Measurements from ENCODE around the gene GAL3ST2. TPM values are rescaled to one million over a fixed set of nuclear protein-coding genes. Genes with fewer than 3 reads are reported as not detected.

Gene GAL3ST2
- total RNA-seq, 1 donor from 2014 or later: not detected

DNA sequence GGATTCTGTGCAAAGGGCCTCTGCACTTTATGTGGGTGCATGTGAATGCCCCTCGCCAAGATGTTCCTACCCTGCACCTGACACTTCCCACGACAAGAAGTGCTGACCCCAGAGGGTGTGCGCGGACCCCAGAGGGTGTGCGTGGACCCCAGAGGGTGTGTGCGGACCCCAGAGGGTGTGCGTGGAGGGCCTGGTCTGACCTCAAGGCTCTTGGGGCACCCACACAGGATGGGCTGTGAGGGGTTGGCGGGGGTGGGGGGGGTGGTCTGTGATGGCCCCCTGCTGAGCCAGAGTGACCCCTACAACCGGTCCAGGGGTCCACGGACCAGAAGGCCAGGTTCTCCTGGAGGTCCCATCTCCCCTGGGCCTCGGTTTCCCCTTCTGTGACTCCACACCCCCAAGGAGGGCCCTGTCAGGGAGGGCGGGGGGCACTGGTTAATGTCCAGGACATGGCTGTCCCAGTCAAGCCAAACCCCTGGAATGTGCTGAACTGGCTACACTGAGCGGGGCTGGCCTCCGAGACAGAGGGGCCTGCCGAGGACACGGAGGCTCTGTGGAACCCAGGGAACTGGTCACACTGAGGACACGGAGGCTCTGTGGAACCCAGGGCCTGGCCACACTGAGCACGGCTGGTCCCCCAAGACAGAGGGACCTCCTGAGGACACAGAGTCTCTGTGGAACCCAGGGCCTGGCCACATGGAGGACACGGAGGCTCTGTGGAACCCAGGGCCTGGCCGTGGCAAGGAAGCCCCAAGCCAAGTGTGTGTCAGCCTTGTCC, 35.5 kb downstream of the GAL3ST2 start:
- Histone ChIP-seq H3K36me3 (ENCODE audit: control insufficient read depth in 3 of 3, insufficient read depth in 3 of 3, low read length in 3 of 3) (no peaks in the 10 kb centered on the region), H3K27me3 (ENCODE audit: control insufficient read depth in 3 of 3, insufficient read depth in 3 of 3, low read length in 3 of 3) (peaks cover 0 to 3% (median 0%) of the 10 kb centered on the region in 3 donors), H3K4me1 (ENCODE audit: control insufficient read depth in 3 of 3, insufficient read depth in 3 of 3, low read length in 3 of 3) (peaks cover 17 to 40% (median 24%) of the 10 kb centered on the region in 3 donors), H3K4me3 (ENCODE audit: low read length in 3 of 3) (no peak overlapping the region), H3K9ac (ENCODE audit: low read depth in 1 of 3, low read length in 3 of 3) (peak overlapping the region in 1 of 3 donors; percentile 40), H3K27ac (ENCODE audit: low read depth, low read length) (no peak overlapping the region), H3K9me3 (ENCODE audit: control insufficient read depth in 3 of 3, low read length in 3 of 3) (no peaks in the 10 kb centered on the region)

DNA sequence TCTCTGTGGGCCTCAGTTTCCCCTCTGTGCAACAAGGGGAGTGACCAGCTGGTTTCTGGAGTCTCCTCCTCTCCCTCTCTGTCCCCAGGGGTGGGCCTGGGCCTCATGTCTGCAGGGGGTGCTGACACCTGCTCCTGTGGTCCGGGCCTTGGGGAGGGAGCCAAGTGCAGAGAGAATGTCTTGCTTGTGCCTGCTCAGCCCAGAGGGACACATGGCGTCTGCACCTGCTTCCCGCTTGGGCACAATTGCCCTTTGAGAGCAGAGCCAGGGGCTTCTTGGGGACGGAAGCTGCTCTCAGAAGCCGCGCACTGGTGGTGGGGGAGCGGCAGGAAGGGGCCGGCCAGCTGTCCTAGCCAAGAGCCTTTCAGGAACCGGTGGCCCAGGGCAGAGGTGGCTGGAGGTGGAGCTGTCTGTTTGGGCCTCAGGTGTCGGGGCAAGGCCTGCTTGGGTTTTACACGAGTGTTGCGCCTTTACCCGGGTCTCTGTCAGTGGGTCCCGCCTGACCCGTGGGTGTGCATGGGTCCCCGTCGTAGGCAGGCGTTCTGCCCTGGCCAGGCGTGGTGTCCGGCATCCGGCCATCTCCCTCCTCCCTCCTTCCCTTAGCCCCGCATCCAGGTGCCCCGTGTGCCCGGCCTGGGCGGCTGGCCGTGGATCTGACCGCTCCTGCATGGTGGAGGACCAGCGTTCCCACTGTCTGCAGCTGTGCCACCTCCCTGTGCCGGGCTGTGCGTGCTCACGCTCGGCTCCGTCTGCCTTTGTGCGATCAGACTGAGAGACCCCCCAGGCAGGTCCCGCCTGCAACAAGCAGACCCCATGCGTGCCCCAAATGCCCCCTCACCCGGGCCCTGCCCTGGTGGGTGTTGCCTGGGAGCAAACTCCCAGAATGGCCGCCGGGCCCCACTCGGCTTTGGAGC, 36.4 kb downstream of the GAL3ST2 start:
- H3K36me3 ChIP-seq (ENCODE audit: control insufficient read depth in 3 of 3, insufficient read depth in 3 of 3, low read length in 3 of 3): no peaks in the 10 kb centered on the region
- no peak overlapping the region for H3K9ac ChIP-seq (ENCODE audit: low read depth in 1 of 3, low read length in 3 of 3)
- H3K4me3 ChIP-seq (ENCODE audit: low read length in 3 of 3): no peak overlapping the region
- no peak overlapping the region for H3K27ac ChIP-seq (ENCODE audit: low read depth, low read length)
- no peaks in the 10 kb centered on the region for H3K9me3 ChIP-seq (ENCODE audit: control insufficient read depth in 3 of 3, low read length in 3 of 3)
- H3K4me1 ChIP-seq (ENCODE audit: control insufficient read depth in 3 of 3, insufficient read depth in 3 of 3, low read length in 3 of 3): peaks cover 17 to 40% (median 24%) of the 10 kb centered on the region in 3 donors
- peaks cover 0 to 3% (median 0%) of the 10 kb centered on the region in 3 donors for H3K27me3 ChIP-seq (ENCODE audit: control insufficient read depth in 3 of 3, insufficient read depth in 3 of 3, low read length in 3 of 3)

DNA sequence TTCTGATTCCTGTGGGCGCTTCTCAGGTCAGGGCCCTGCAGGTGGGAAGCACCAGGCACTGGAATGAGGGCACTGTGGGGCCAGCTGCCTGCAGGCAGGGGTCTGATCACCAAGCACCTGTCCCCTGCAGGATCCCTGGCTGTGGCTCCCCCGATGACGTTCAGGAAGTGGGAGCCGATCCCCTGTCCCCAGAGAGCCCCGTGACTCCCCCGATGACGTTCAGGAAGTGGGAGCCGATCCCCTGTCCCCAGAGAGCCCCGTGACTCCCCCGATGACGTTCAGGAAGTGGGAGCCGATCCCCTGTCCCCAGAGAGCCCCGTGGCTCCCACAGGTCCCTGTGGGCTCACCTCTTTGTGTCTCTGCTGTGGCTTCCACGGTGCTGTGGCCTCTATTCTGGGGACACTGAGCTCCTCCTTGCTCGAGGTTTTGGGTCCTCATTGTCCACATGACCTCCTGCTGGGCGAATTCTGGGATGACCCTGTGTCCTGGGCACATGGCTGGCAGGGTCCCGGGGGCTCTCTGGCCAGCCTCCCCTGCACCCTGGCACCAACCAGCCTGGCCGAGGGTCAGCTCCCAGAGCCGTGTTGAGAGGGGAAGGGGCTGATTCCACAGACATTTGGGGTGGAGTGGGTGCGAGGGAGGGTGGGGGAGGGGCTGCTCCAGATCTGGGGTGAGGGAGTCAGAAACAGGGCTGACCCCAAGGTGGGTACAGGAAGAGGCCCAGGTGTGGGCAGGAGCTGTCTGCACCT, 37.2 kb downstream of the GAL3ST2 start:
- peaks cover 11 to 33% (median 23%) of the 10 kb centered on the region in 3 donors for H3K4me1 ChIP-seq (ENCODE audit: control insufficient read depth in 3 of 3, insufficient read depth in 3 of 3, low read length in 3 of 3)
- H3K4me3 ChIP-seq (ENCODE audit: low read length in 3 of 3): no peak overlapping the region
- no peaks in the 10 kb centered on the region for H3K36me3 ChIP-seq (ENCODE audit: control insufficient read depth in 3 of 3, insufficient read depth in 3 of 3, low read length in 3 of 3)
- H3K27me3 ChIP-seq (ENCODE audit: control insufficient read depth in 3 of 3, insufficient read depth in 3 of 3, low read length in 3 of 3): peaks cover 0 to 3% (median 1%) of the 10 kb centered on the region in 3 donors
- H3K27ac ChIP-seq (ENCODE audit: low read depth, low read length): no peak overlapping the region
- no peak overlapping the region for H3K9ac ChIP-seq (ENCODE audit: low read depth in 1 of 3, low read length in 3 of 3)
- no peaks in the 10 kb centered on the region for H3K9me3 ChIP-seq (ENCODE audit: control insufficient read depth in 3 of 3, low read length in 3 of 3)

DNA sequence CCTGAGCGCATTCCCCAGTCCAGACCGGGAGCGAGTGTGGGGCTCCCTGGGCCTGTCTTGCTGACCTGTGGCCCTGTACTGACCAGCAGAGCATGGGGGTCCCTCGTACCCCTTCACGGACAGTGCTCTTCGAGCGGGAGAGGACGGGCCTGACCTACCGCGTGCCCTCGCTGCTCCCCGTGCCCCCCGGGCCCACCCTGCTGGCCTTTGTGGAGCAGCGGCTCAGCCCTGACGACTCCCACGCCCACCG, 37.7 kb downstream of the GAL3ST2 start:
- Histone ChIP-seq H3K9me3 (ENCODE audit: control insufficient read depth in 3 of 3, low read length in 3 of 3) (no peaks in the 10 kb centered on the region), H3K27me3 (ENCODE audit: control insufficient read depth in 3 of 3, insufficient read depth in 3 of 3, low read length in 3 of 3) (peaks cover 0 to 2% (median 2%) of the 10 kb centered on the region in 3 donors), H3K36me3 (ENCODE audit: control insufficient read depth in 3 of 3, insufficient read depth in 3 of 3, low read length in 3 of 3) (no peaks in the 10 kb centered on the region), H3K9ac (ENCODE audit: low read depth in 1 of 3, low read length in 3 of 3) (no peak overlapping the region), H3K27ac (ENCODE audit: low read depth, low read length) (no peak overlapping the region), H3K4me1 (ENCODE audit: control insufficient read depth in 3 of 3, insufficient read depth in 3 of 3, low read length in 3 of 3) (peaks cover 9 to 28% (median 20%) of the 10 kb centered on the region in 3 donors), H3K4me3 (ENCODE audit: low read length in 3 of 3) (no peak overlapping the region)

DNA sequence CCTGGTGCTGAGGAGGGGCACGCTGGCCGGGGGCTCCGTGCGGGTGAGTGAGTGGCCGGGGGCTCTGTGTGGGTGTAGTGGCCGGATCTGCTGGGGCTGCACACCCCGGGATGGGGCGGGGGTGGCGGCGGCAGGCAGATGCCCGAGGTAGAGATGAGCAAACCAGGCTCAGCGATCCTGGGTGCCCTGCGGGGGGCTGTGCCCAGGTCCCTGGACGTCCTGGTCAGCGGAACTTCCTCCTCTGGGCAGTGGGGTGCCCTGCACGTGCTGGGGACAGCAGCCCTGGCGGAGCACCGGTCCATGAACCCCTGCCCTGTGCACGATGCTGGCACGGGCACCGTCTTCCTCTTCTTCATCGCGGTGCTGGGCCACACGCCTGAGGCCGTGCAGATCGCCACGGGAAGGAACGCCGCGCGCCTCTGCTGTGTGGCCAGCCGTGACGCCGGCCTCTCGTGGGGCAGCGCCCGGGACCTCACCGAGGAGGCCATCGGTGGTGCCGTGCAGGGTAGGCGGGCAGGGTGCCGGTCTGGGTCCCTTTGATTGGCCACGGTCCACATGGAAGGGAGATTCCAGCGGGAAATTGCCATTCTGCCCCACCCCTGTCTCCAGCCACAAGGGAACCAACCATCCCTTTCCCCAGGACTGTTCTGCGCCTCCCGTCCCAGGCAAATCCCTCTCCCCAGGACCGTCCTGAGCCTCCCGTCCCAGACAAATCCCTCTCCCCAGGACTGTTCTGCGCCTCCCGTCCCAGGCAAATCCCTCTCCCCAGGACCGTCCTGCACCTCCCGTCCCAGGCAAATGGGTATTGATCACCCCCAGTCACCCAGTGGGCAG, 38.2 kb downstream of the GAL3ST2 start:
- peaks cover 0 to 2% (median 0%) of the 10 kb centered on the region in 3 donors for H3K27me3 ChIP-seq (ENCODE audit: control insufficient read depth in 3 of 3, insufficient read depth in 3 of 3, low read length in 3 of 3)

DNA sequence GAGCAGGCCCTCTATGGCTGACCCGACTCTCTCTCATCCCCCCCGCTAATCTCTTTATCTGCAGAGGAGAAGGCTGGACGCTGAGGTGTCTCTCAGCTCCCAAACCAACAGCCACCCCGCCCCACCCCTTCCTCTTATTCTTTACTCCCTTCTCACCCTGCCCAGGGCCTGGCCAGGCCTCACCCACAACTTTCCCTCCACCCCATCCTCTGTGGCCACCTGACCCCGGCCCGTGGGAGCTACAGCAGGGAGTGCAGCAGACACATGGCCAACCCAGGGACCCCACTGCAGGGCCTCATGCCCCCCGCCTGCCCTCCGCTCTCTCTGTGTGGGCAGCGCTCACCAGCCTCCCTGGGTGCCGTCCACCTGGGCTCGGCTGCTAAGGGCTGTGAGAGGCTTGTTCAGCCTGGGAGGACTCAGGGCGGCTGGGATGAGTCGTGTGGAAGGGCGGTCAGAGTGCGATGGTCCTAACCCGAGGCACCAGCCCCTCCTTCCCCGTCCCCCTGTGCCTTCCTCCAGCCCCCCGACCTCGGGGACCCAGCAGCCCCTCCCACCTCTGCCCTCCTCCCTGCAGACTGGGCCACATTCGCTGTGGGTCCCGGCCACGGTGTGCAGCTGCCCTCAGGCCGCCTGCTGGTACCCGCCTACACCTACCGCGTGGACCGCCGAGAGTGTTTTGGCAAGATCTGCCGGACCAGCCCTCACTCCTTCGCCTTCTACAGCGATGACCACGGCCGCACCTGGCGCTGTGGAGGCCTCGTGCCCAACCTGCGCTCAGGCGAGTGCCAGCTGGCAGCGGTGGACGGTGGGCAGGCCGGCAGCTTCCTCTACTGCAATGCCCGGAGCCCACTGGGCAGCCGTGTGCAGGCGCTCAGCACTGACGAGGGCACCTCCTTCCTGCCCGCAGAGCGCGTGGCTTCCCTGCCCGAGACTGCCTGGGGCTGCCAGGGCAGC, 39.1 kb downstream of the GAL3ST2 start:
- no peak overlapping the region for H3K27ac ChIP-seq (ENCODE audit: low read depth, low read length)
- H3K27me3 ChIP-seq (ENCODE audit: control insufficient read depth in 3 of 3, insufficient read depth in 3 of 3, low read length in 3 of 3): peaks cover 0 to 4% (median 0%) of the 10 kb centered on the region in 3 donors
- H3K9me3 ChIP-seq (ENCODE audit: control insufficient read depth in 3 of 3, low read length in 3 of 3): no peaks in the 10 kb centered on the region
- H3K4me3 ChIP-seq (ENCODE audit: low read length in 3 of 3): no peak overlapping the region
- H3K36me3 ChIP-seq (ENCODE audit: control insufficient read depth in 3 of 3, insufficient read depth in 3 of 3, low read length in 3 of 3): no peaks in the 10 kb centered on the region
- H3K4me1 ChIP-seq (ENCODE audit: control insufficient read depth in 3 of 3, insufficient read depth in 3 of 3, low read length in 3 of 3): peaks cover 6 to 15% (median 7%) of the 10 kb centered on the region in 3 donors
- no peak overlapping the region for H3K9ac ChIP-seq (ENCODE audit: low read depth in 1 of 3, low read length in 3 of 3)

More for the DNA sequence above, 38.2 kb downstream of the GAL3ST2 start:
- Histone ChIP-seq H3K4me3 (ENCODE audit: low read length in 3 of 3) (no peak overlapping the region), H3K27ac (ENCODE audit: low read depth, low read length) (no peak overlapping the region), H3K9ac (ENCODE audit: low read depth in 1 of 3, low read length in 3 of 3) (no peak overlapping the region), H3K4me1 (ENCODE audit: control insufficient read depth in 3 of 3, insufficient read depth in 3 of 3, low read length in 3 of 3) (peaks cover 9 to 23% (median 15%) of the 10 kb centered on the region in 3 donors), H3K9me3 (ENCODE audit: control insufficient read depth in 3 of 3, low read length in 3 of 3) (no peaks in the 10 kb centered on the region), H3K36me3 (ENCODE audit: control insufficient read depth in 3 of 3, insufficient read depth in 3 of 3, low read length in 3 of 3) (no peaks in the 10 kb centered on the region)

DNA sequence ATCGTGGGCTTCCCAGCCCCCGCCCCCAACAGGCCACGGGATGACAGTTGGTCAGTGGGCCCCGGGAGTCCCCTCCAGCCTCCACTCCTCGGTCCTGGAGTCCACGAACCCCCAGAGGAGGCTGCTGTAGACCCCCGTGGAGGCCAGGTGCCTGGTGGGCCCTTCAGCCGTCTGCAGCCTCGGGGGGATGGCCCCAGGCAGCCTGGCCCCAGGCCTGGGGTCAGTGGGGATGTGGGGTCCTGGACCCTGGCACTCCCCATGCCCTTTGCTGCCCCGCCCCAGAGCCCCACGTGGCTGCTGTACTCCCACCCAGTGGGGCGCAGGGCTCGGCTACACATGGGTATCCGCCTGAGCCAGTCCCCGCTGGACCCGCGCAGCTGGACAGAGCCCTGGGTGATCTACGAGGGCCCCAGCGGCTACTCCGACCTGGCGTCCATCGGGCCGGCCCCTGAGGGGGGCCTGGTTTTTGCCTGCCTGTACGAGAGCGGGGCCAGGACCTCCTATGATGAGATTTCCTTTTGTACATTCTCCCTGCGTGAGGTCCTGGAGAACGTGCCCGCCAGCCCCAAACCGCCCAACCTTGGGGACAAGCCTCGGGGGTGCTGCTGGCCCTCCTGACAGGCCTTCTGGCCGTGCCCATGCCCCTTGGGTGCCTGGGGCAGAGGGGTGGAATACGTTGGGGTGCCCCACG, 40.0 kb downstream of the GAL3ST2 start:
- Histone ChIP-seq H3K27ac (ENCODE audit: low read depth, low read length) (no peak overlapping the region), H3K9me3 (ENCODE audit: control insufficient read depth in 3 of 3, low read length in 3 of 3) (no peaks in the 10 kb centered on the region), H3K27me3 (ENCODE audit: control insufficient read depth in 3 of 3, insufficient read depth in 3 of 3, low read length in 3 of 3) (peaks cover 0 to 12% (median 0%) of the 10 kb centered on the region in 3 donors), H3K9ac (ENCODE audit: low read depth in 1 of 3, low read length in 3 of 3) (no peak overlapping the region), H3K4me3 (ENCODE audit: low read length in 3 of 3) (no peak overlapping the region), H3K4me1 (ENCODE audit: control insufficient read depth in 3 of 3, insufficient read depth in 3 of 3, low read length in 3 of 3) (peaks cover 0 to 10% (median 0%) of the 10 kb centered on the region in 3 donors), H3K36me3 (ENCODE audit: control insufficient read depth in 3 of 3, insufficient read depth in 3 of 3, low read length in 3 of 3) (no peaks in the 10 kb centered on the region)

DNA sequence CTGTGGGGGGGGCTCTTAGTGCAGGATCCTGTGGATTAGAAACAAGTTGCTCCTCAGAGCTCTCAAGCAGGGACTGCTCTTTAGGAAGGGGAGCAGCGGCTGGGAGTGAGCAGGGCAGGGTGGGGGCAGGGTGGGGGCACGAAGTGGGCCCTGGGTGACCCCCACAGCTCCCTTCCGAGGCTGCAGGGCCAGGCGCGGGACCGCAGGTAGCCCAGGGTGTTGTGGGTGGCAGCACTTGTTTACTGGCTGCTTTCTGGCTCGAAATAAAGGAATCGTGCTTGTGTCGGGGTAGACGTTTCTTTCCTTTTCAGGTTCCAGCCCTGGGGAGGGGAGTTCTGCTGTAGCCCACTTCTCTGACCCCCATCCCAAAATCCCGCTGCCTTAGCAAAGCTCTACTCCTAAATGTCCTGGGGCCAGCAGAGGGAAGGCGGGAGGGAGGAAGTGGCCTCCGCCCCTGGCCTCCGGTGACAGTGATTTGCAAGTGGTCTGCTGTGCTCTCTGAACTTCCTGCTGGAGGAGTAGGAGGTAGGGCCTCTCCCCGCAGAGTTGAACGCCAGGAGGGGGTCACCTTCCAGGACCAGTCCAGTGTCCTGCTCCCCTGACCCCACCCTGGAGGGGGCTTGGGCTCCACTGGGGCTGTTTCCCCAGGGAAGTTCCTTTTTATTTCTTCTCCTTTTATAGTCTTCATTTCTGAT, 40.7 kb downstream of the GAL3ST2 start:
- Histone ChIP-seq H3K4me3 (ENCODE audit: low read length in 3 of 3) (no peak overlapping the region), H3K27ac (ENCODE audit: low read depth, low read length) (no peak overlapping the region), H3K27me3 (ENCODE audit: control insufficient read depth in 3 of 3, insufficient read depth in 3 of 3, low read length in 3 of 3) (peaks cover 0 to 13% (median 0%) of the 10 kb centered on the region in 3 donors), H3K36me3 (ENCODE audit: control insufficient read depth in 3 of 3, insufficient read depth in 3 of 3, low read length in 3 of 3) (no peaks in the 10 kb centered on the region), H3K4me1 (ENCODE audit: control insufficient read depth in 3 of 3, insufficient read depth in 3 of 3, low read length in 3 of 3) (peaks cover 0 to 12% (median 0%) of the 10 kb centered on the region in 3 donors), H3K9ac (ENCODE audit: low read depth in 1 of 3, low read length in 3 of 3) (no peak overlapping the region), H3K9me3 (ENCODE audit: control insufficient read depth in 3 of 3, low read length in 3 of 3) (no peaks in the 10 kb centered on the region)
